Erythroblast (primary cell): Measurements from ENCODE around the gene EDIL3.

Experiments
- DNase-seq, 2 experiments: peaks; one replicate each; lab custom pipeline; 2025; lab: John Stamatoyannopoulos, UW
- GATA1 ChIP-seq: IDR thresholded peaks from 2 replicates; pipeline ENCODE4 v1.6.1; 2011; ENCODE audit warnings: low read depth, mild to moderate bottlenecking, control low read depth, low read length, moderate library complexity
- POLR2A ChIP-seq: IDR thresholded peaks from 2 replicates; pipeline ENCODE4 v1.6.1; 2011; ENCODE audit warnings: mild to moderate bottlenecking, low read length

The EDIL3 gene

DNA sequence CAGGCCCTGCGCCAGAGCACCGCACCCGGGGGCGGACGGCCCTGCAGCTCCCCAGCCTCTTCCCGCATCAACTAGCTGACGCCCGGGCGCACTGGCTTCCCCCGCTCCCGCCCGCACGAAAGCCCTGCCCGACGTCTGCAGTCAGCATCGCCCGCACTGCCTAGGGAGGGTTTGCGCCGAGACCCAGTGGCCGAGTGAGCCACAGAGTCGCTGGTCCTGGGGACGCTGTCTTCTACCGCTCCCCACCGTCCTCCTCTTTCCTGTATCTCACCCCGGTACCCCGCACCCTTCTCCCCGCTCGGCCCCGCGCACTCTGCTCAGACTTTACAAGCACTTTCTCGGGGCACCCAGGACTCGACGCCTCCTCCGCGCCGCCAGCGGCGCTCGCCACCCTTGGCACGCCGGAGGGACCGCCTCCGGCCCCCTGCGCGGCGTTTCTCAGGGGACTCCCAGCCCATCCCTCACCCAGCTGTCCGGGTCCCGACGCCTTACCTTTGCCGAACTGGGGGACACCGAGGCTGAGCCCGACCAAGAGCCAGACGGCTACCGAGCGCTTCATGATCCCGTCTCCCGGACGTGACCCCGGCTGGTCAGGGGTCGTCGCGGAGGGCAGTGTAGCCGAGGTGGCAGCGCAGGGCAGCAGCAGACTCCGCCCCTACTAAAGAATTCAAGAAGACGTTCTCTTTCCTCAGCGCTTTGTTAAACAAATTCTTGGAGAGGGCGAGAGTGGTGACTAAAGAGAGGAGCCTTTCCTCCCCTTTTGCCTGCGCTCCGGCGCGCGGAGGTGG is 670 bp downstream of the EDIL3 start:
- TF ChIP-seq GATA1, result no peak
- TF ChIP-seq POLR2A, result no peak
- DNase-seq, result peak; percentile 32 to 37

DNA sequence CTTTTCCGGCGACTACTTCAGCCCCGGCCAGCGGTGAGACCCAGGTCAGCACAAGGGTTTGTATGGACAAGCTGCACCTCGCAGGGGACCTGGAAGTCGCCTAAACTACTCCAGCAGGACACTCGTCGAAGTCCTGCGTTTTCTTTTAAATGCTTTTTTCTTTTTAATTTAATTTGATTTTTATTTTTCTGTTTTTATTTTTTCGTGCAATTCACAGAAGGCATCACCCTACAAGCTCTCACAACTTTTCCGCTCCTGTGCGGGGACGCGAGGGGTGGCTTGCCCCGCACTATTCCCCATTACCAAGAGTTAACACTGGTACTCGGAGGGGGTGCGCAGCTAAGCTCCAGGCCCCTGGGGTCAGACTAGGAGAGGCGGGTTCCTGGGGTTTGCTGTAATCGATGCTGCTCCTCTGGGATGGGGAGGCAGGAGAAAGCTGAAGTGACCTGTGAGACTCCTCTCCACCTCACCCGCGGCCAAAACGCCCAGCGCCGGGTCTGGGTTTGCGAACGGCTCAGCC is 1.3 kb downstream of the EDIL3 start:
- TF ChIP-seq GATA1 (no peak), POLR2A (no peak)
- DNase-seq, result peak in 1 of 2 experiments; percentile 22

DNA sequence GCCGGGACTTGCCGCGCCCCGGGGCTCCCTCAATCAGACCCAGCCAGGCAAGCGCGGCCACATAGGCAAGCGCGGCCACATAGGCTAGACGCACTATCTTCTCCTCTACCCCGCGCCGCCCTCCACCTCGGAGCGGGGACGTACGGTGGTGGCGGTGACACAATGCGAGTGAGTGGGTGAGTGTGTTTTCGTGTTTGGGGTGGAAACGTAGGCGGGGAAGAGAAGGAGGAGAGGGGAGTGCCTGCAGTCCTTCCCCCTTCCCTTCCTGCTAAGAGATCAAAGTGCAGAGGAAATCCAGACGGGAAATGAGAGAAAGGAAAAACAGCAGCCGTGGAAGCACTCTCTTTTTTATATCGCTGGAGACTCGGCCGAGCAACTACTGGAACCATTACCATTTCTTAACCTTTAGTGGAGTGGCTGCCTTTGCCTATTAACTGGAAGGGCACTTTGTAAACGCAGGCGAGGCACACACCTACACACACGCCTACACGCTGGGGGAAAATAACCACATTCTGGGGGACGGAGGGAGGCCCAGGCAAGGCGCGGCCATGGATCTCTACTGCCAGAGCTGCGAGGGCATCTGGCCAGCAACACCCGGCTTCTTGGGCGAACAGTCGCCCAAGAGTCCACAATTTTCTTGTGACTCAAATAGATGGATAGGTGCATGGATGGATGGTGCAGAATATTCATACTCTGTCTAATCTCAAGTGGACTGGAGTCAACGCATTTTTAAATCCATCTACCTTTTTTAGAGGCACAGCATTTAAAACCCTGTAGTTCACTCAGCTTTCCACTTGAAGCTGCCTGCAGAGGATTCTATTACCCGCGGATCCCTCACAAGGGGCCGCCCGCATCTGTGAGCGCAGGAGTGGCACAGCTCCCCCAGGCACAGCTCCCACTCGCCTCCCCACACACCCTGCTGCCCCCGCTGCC is 2.1 kb downstream of the EDIL3 start:
- TF ChIP-seq GATA1 (no peak), POLR2A (no peak)
- DNase-seq, result peak; percentile 63 to 78

DNA sequence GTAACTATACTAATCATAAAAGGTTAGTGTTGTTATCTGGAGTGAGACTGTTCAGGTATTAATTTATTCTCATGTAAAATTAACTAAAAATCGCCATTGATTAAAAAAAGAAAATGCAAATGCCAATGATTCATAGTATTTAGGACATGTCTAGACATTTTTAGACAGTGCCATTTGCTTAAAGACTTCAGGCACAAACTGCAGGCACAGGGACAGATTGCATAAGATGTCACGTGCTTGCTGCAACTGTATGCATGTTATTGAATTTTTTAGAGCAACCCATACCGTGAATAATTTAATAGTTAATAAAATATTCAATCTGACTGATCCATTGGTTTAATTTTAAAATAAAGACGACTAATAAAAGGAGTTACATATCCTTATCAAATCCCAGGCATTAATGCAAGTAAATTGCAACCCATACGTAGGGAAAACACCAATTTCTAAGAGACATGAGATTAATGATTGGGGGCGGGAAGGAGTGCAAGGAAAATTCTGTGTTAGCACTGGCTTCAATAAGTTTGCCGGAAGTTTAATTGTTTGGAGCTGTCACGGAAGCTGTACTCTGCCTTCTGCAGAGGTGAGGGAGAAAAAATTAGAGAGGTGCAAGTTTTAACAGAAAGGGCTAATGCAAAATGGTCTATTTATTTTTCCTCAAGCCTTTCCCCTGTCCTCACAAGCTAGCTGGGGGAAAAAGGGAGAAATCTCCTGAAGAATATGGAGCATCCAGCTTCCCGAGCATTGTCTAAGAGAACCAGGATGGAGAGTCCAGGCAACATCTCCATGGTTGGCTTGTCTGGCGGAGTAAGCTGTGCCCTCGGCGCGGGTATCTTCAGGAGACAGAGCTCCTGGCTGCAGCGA is 2.9 kb downstream of the EDIL3 start:
- TF ChIP-seq GATA1 (no peak), POLR2A (no peak)
- peak; percentile 17 to 31 for DNase-seq

DNA sequence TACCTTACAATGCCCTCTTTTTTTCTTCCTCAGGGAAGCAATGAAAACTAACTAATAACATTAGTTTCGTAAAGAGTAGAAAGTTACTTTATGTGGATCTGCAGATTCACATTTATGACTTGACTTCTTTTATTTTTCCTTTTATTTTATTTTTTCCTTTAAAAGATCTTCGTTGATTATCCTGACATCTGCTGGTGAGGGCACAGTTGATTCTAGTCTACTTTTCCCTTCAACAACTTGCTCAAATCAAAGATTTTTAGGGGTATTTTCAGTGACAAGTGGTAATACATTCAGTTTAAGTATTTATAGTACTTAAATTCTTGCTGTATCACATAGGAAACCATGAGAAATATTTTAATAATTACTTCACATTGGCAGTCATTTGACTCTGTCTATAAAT is 4.9 kb downstream of the EDIL3 start:
- DNase-seq, result no peak
- no peak for TF ChIP-seq GATA1
- TF ChIP-seq POLR2A, result no peak

DNA sequence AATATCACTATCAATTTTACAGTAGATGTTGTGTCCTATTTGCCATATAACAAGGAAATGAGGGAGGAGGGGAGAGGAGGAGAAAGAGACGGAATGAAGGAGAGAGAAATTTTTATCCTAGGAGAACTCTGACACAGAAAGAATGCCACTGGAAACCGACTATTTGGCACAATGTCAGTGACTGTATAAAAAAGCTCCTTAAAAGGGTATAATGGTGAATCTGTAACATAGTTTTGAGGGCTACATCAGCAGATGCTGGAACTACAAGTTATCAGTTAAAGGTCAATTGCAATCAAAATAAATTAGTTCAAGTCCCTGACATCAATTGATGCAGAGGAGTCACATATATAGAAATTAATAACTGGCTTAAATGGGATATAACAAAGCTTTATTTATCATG is 5.7 kb downstream of the EDIL3 start:
- no peak for DNase-seq
- TF ChIP-seq POLR2A, result no peak
- no peak for TF ChIP-seq GATA1

DNA sequence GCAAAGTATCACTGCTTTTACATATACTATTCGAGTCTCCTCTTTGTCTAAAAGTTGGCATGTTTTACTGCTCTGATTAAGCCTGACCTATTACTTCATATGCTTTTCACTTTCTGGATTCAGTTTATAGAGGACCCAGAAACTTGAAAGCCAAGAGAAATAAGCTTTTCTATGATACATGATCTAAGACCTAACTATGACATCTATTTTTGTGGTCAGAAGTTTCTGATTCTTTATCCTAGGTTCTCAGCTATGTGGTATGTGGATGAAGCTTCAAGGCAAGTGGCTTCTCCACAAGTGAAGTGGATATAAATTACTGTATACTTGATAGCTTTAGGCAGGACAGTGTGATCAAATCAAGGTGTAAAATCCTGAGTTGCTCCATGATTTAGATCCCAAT is 6.3 kb downstream of the EDIL3 start:
- TF ChIP-seq POLR2A, result no peak
- no peak for TF ChIP-seq GATA1
- no peak for DNase-seq

DNA sequence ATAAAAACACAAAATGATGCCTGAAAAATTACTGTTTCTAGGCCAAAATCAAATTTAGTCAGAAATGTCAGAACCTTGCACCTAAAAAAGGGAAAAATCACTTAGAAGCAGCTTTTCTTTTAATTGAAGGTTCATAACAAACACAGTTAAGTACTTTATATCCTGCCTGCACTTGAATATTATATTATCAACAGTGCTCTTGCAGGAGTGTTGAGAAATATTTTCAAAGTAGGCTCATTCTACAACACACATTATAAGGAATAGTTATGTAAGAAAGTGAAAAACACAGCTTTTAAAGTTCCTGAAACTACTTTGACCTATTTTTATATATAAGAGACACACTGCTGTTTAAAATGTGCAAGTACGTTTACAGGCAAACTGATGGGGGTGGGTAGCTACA is 8.3 kb downstream of the EDIL3 start:
- TF ChIP-seq POLR2A (no peak), GATA1 (no peak)

DNA sequence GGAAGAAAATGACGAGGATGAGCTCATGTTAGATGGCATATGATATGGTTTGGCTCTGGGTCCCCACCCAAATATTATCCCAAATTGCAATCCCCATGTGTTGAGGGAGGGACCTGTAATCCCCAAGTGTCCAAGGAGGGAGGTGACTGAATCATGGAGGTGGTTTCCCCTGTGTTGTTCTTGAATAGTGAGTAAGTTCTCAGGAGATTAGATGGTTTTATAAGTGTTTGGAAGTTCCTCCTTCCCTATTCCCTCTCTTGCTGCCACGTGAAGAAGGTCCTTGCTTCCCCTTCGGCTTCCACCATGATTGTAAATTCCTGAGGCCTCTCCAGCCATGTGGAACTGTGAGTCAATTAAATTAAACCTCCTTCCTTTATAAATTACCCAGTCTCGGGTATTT is 10.1 kb downstream of the EDIL3 start:
- TF ChIP-seq POLR2A (no peak), GATA1 (no peak)
- DNase-seq, result no peak

More for the DNA sequence above, 8.3 kb downstream of the EDIL3 start:
- no peak for DNase-seq

DNA sequence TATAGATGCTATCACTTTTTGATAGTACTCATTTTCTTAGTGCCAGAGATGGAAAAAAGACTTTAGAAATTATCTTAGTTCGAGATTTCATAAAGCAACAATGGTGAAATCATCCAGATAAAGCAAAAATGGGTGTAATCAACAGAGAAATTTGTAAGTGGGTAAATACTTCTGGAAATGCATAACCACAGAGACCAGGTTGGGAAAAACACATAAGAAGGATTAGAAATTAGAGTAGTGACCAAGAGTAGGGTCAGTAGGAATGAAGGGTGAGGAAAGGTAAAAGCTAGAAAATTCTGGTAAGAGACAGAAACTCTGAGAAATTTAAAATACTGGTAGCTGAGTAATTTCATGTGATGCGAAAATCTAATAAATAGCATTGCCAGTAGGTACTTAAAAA is 11.2 kb downstream of the EDIL3 start:
- TF ChIP-seq POLR2A, result no peak
- TF ChIP-seq GATA1, result no peak
- no peak for DNase-seq

DNA sequence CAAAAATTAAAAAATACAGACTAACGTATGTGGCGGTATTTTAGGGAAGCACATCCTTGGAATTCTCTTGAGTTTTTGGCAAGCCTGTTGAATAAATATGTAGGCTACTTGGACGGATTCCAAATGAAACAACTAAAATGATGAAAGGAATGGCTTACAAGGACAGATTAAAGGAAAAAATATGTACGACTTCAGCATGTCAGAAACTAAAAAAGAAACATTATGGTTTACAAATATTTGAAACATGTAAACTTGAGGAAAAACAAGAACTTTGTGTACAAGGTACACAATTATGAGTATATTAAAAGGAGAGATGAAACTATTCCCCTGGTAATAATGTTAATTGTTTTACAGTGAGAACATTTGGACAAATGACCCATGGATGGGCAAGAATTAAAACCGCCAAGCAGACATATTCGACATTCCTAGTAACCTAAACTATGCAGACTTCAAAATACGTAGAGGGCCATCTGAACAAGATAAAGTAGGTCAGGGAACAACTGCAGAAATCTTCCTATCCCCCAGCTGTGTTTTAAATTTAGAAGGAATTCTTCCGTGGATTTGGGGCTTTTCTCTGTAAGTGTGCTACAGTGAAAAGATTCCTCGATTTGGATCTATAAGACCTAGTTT is 12.5 kb downstream of the EDIL3 start:
- no peak for DNase-seq

DNA sequence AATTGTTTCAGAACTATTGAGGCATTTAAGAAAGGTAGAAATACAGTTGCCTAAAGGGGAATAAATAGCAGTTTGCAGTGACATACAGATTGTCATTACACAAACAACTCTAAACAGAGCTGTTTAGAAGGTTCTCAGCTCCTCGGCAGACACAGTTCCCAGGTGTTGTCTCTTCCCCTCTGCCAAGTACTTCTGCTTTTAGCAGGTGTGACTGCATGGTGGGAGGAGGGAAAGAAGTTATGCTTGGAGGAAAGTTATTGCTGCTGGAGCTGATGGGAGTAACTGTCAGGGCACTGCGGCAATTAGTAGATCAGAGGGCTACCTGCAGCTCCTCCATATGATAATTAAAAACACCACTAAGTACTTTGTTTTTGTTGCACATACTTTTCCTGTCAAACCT is 14.5 kb downstream of the EDIL3 start:
- no peak for DNase-seq

More for the DNA sequence above, 12.5 kb downstream of the EDIL3 start:
- no peak for TF ChIP-seq POLR2A
- TF ChIP-seq GATA1, result no peak

More for the DNA sequence above, 14.5 kb downstream of the EDIL3 start:
- TF ChIP-seq GATA1 (no peak), POLR2A (no peak)
